Nephron progenitor cell (in vitro differentiated cells): Measurements from ENCODE around the gene ERBB4.

Experiments used
- DNase-seq: peaks from one replicate; pipeline ENCODE4 v3.0.0; 2021
- H3K27ac Mint-ChIP-seq: 2 replicates; pipeline ENCODE4 v1.8.0; 2021; ENCODE audit warnings: mild to moderate bottlenecking, moderate library complexity, mixed read lengths
- H3K27me3 Mint-ChIP-seq: 2 replicates; pipeline ENCODE4 v1.8.0; 2021; ENCODE audit warnings: mild to moderate bottlenecking, low read depth, mixed read lengths; ENCODE audit not compliant: poor library complexity
- H3K36me3 Mint-ChIP-seq: 2 replicates; pipeline ENCODE4 v1.8.0; 2021; ENCODE audit warnings: low read depth, mixed read lengths
- H3K4me1 Mint-ChIP-seq: 2 replicates; pipeline ENCODE4 v1.8.0; 2021; ENCODE audit warnings: mixed read lengths
- H3K4me3 Mint-ChIP-seq: 2 replicates; pipeline ENCODE4 v1.8.0; 2021; ENCODE audit warnings: mild to moderate bottlenecking, moderate library complexity, mixed read lengths
- H3K9me3 Mint-ChIP-seq: 2 replicates; pipeline ENCODE4 v1.8.0; 2021; ENCODE audit warnings: mild to moderate bottlenecking, moderate library complexity, mixed read lengths
- TF ChIP-seq, protein P1 (sequence below): fragments of 200-600 bp; sonication (generic); IDR thresholded peaks from 2 replicates; pipeline ENCODE4 v1.5.0; 2021; ENCODE audit warnings: antibody characterized with exemption

Gene ERBB4

GRCh38 chr2:211877061-211877460 lies 661.5 kb downstream of the ERBB4 start:
- DNase-seq = no peak
- peaks cover 4% of the 10 kb centered on the region for H3K27me3 Mint-ChIP-seq
- H3K4me1 Mint-ChIP-seq = no peaks in the 10 kb centered on the region

DNA sequence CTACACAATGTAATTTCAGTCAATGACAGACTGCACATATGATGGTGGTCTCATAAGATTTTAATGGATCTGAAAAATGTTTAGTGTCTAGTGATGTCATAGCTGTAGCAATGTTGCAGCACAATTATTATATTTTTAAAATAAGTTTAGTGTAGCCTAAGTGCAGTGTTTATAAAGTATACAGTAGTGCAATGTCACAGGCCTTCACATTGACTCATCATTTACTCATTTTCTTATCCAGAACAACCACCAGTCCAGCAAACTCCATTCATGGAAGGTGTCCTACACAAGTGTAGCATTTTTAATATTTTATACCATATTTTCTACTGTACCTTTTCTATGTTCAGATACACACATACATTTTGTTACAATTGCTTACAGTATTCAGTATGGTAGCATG lies 663.1 kb downstream of the ERBB4 start:
- Mint-ChIP-seq H3K4me1 (no peaks in the 10 kb centered on the region), H3K27ac (no peak overlapping the region), H3K4me3 (no peak overlapping the region), H3K36me3 (no peaks in the 10 kb centered on the region), H3K27me3 (no peaks in the 10 kb centered on the region), H3K9me3 (no peaks in the 10 kb centered on the region)
- TF ChIP-seq, protein P1, sequence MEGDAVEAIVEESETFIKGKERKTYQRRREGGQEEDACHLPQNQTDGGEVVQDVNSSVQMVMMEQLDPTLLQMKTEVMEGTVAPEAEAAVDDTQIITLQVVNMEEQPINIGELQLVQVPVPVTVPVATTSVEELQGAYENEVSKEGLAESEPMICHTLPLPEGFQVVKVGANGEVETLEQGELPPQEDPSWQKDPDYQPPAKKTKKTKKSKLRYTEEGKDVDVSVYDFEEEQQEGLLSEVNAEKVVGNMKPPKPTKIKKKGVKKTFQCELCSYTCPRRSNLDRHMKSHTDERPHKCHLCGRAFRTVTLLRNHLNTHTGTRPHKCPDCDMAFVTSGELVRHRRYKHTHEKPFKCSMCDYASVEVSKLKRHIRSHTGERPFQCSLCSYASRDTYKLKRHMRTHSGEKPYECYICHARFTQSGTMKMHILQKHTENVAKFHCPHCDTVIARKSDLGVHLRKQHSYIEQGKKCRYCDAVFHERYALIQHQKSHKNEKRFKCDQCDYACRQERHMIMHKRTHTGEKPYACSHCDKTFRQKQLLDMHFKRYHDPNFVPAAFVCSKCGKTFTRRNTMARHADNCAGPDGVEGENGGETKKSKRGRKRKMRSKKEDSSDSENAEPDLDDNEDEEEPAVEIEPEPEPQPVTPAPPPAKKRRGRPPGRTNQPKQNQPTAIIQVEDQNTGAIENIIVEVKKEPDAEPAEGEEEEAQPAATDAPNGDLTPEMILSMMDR = no peak
- no peak for DNase-seq

More at GRCh38 chr2:211877061-211877460, 661.5 kb downstream of the ERBB4 start:
- no peak overlapping the region for H3K27ac Mint-ChIP-seq
- no peaks in the 10 kb centered on the region for H3K9me3 Mint-ChIP-seq
- H3K4me3 Mint-ChIP-seq = no peak overlapping the region
- H3K36me3 Mint-ChIP-seq = no peaks in the 10 kb centered on the region
- TF ChIP-seq, protein P1 = no peak

- DNase-seq = no peak
- Mint-ChIP-seq H3K4me3 (no peak overlapping the region), H3K36me3 (no peaks in the 10 kb centered on the region), H3K4me1 (no peaks in the 10 kb centered on the region), H3K27ac (no peak overlapping the region), H3K27me3 (no peaks in the 10 kb centered on the region), H3K9me3 (peaks cover 2% of the 10 kb centered on the region)
- TF ChIP-seq, protein P1 = no peak
These were observed 669.5 kb downstream of the ERBB4 start for GRCh38 chr2:211868996-211869533.

- Mint-ChIP-seq H3K9me3 (peaks cover 9% of the 10 kb centered on the region), H3K27me3 (no peaks in the 10 kb centered on the region), H3K4me3 (no peak overlapping the region), H3K27ac (no peak overlapping the region), H3K36me3 (no peaks in the 10 kb centered on the region), H3K4me1 (no peaks in the 10 kb centered on the region)
- TF ChIP-seq, protein P1 = no peak
- DNase-seq = no peak
These were observed 670.7 kb downstream of the ERBB4 start for GRCh38 chr2:211867845-211868451.

DNA sequence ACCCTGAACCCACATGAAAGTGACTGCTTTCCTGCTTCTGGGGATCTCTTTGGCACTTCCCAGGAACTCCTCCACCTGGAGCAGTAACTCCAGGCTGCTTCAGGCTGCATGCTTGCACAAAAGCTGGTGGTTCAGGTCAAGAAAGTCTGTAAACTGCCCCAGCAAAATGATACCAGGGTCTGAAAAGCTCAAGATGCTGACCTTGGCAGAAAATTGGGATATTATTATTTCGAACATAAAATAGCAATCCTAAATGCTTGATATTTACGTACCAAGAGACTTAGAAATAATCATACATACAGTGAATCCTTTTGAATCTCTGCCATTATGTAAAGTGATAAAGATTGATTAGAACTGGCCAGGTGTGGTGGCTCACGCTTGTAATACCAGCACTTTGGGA lies 674.3 kb downstream of the ERBB4 start:
- Mint-ChIP-seq H3K4me1 (no peaks in the 10 kb centered on the region), H3K36me3 (no peaks in the 10 kb centered on the region), H3K4me3 (no peak overlapping the region), H3K9me3 (peaks cover 16% of the 10 kb centered on the region), H3K27ac (no peak overlapping the region), H3K27me3 (no peaks in the 10 kb centered on the region)
- no peak for DNase-seq
- TF ChIP-seq, protein P1 = no peak

DNA sequence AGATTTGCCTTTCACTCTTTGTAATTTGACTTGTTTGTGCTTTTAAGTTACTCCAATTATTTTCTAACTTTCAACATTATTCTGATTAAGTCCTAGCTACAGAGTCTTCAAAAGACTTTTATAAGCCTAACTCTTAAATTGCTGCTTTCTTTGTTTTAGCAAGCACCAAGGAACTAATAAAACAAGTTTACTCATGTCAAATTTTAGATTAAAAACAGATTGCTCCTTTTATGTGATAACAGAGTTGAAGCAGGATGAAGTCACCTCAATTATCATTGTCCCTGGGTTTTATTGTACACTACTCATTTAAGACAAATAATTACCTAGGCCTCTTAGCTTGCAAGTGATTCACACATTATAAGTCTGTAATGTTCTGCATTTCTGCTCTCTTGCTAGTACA lies 678.4 kb downstream of the ERBB4 start:
- H3K27me3 Mint-ChIP-seq = no peaks in the 10 kb centered on the region
- H3K4me1 Mint-ChIP-seq = no peaks in the 10 kb centered on the region
- H3K9me3 Mint-ChIP-seq = peaks cover 16% of the 10 kb centered on the region
- no peak overlapping the region for H3K27ac Mint-ChIP-seq
- TF ChIP-seq, protein P1 = no peak
- no peak overlapping the region for H3K4me3 Mint-ChIP-seq
- no peaks in the 10 kb centered on the region for H3K36me3 Mint-ChIP-seq
- no peak for DNase-seq
